Measurements from ENCODE around the gene RELN. TPM values are rescaled to one million over a fixed set of nuclear protein-coding genes. Genes with fewer than 3 reads are reported as not detected.

Gene RELN
- polyA plus RNA-seq, 1 donor (not counting 4 experiments of a cell fraction or from before 2014, with no cell fraction given), result not detected

- Histone ChIP-seq H2AFZ (ENCODE audit: control insufficient read depth, low read length) (no peak overlapping the region), H3K79me2 (ENCODE audit: control insufficient read depth, insufficient read depth, low read length) (no peaks in the 10 kb centered on the region), H3K36me3 (ENCODE audit: control insufficient read depth in 2 of 2, extremely low read depth in 1 of 2, insufficient read depth in 2 of 2, low read length in 2 of 2) (no peaks in the 10 kb centered on the region), H3K9me3 (ENCODE audit: control insufficient read depth, low read depth, low read length) (no peaks in the 10 kb centered on the region), H4K20me1 (ENCODE audit: control insufficient read depth, extremely low read depth, insufficient read depth, low read length) (no peaks in the 10 kb centered on the region), H3K9ac (ENCODE audit: control insufficient read depth, extremely low read depth, insufficient read depth, low read length) (no peak overlapping the region), H3K4me1 (ENCODE audit: control insufficient read depth, extremely low read depth, insufficient read depth, low read length) (no peaks in the 10 kb centered on the region), H3K9me1 (ENCODE audit: control insufficient read depth, extremely low read depth, insufficient read depth, low read length) (no peaks in the 10 kb centered on the region), H3K4me2 (ENCODE audit: control insufficient read depth, extremely low read depth, insufficient read depth, low read depth, low read length) (no peak overlapping the region), H3K4me3 (ENCODE audit: control insufficient read depth in 2 of 3, extremely low read depth in 1 of 3, insufficient read depth in 2 of 3, low read depth in 1 of 3, low read length in 3 of 3) (no peak overlapping the region), H3K27me3 (ENCODE audit: control insufficient read depth, extremely low read depth, insufficient read depth, low read length) (peaks cover 3% of the 10 kb centered on the region), H3K27ac (ENCODE audit: control insufficient read depth, insufficient read depth, low read length) (no peak overlapping the region)
- TF ChIP-seq CTCF (optimal IDR thresholded peaks at IDR 0.05 in 1 of 3, IDR thresholded peaks at IDR 0.05 in 1 of 3, conservative IDR thresholded peaks at IDR 0.05 in 1 of 3; ENCODE audit: extremely low read depth in 1 of 3, insufficient read depth in 2 of 3, low read length in 3 of 3) (no peak), EZH2 (IDR thresholded peaks at IDR 0.05; ENCODE audit: low read length) (no peak)
- dilution Hi-C loops (cut with MboI; ENCODE audit: extremely low pct_ligation_motif_present, low sequenced_read_pairs), result loop anchor here (25.0 kb wide), 1 partner anchor 204 kb away; no protein-coding TSS in a partner anchor
- FAIRE-seq, result no peak
- DNase-seq (ENCODE audit: low read depth, low spot score), result no peak
Observed at GRCh38 chr7:103765901-103766300, 223.6 kb downstream of the RELN start.

- Histone ChIP-seq H3K4me2 (ENCODE audit: control insufficient read depth, extremely low read depth, insufficient read depth, low read depth, low read length) (no peak overlapping the region), H3K27me3 (ENCODE audit: control insufficient read depth, extremely low read depth, insufficient read depth, low read length) (peaks cover 3% of the 10 kb centered on the region), H3K9ac (ENCODE audit: control insufficient read depth, extremely low read depth, insufficient read depth, low read length) (no peak overlapping the region), H4K20me1 (ENCODE audit: control insufficient read depth, extremely low read depth, insufficient read depth, low read length) (no peaks in the 10 kb centered on the region), H3K36me3 (ENCODE audit: control insufficient read depth in 2 of 2, extremely low read depth in 1 of 2, insufficient read depth in 2 of 2, low read length in 2 of 2) (no peaks in the 10 kb centered on the region), H3K27ac (ENCODE audit: control insufficient read depth, insufficient read depth, low read length) (no peak overlapping the region), H3K79me2 (ENCODE audit: control insufficient read depth, insufficient read depth, low read length) (no peaks in the 10 kb centered on the region), H3K4me1 (ENCODE audit: control insufficient read depth, extremely low read depth, insufficient read depth, low read length) (no peaks in the 10 kb centered on the region), H3K9me1 (ENCODE audit: control insufficient read depth, extremely low read depth, insufficient read depth, low read length) (no peaks in the 10 kb centered on the region), H2AFZ (ENCODE audit: control insufficient read depth, low read length) (no peak overlapping the region), H3K4me3 (ENCODE audit: control insufficient read depth in 2 of 3, extremely low read depth in 1 of 3, insufficient read depth in 2 of 3, low read depth in 1 of 3, low read length in 3 of 3) (no peak overlapping the region), H3K9me3 (ENCODE audit: control insufficient read depth, low read depth, low read length) (no peaks in the 10 kb centered on the region)
- FAIRE-seq (no peak), DNase-seq (ENCODE audit: low read depth, low spot score) (no peak)
- TF ChIP-seq EZH2 (IDR thresholded peaks at IDR 0.05; ENCODE audit: low read length), result no peak
- dilution Hi-C loops (cut with MboI; ENCODE audit: extremely low pct_ligation_motif_present, low sequenced_read_pairs), result loop anchor here (25.0 kb wide), 1 partner anchor 203 kb away; no protein-coding TSS in a partner anchor
Observed at GRCh38 chr7:103764901-103765300, 224.6 kb downstream of the RELN start.

GRCh38 chr7:103762877-103763276, 226.6 kb downstream of the RELN start:
- dilution Hi-C loops (cut with MboI; ENCODE audit: extremely low pct_ligation_motif_present, low sequenced_read_pairs), result loop anchor here (25.0 kb wide), 1 partner anchor 201 kb away; no protein-coding TSS in a partner anchor
- FAIRE-seq, result no peak
- TF ChIP-seq CTCF (optimal IDR thresholded peaks at IDR 0.05 in 1 of 3, IDR thresholded peaks at IDR 0.05 in 1 of 3, conservative IDR thresholded peaks at IDR 0.05 in 1 of 3; ENCODE audit: extremely low read depth in 1 of 3, insufficient read depth in 2 of 3, low read length in 3 of 3) (no peak), EZH2 (IDR thresholded peaks at IDR 0.05; ENCODE audit: low read length) (no peak)

More at GRCh38 chr7:103762877-103763276, 226.6 kb downstream of the RELN start:
- Histone ChIP-seq H3K36me3 (ENCODE audit: control insufficient read depth in 2 of 2, extremely low read depth in 1 of 2, insufficient read depth in 2 of 2, low read length in 2 of 2) (no peaks in the 10 kb centered on the region), H4K20me1 (ENCODE audit: control insufficient read depth, extremely low read depth, insufficient read depth, low read length) (no peaks in the 10 kb centered on the region), H3K9ac (ENCODE audit: control insufficient read depth, extremely low read depth, insufficient read depth, low read length) (no peak overlapping the region), H3K4me1 (ENCODE audit: control insufficient read depth, extremely low read depth, insufficient read depth, low read length) (no peaks in the 10 kb centered on the region), H3K9me1 (ENCODE audit: control insufficient read depth, extremely low read depth, insufficient read depth, low read length) (no peaks in the 10 kb centered on the region), H3K27ac (ENCODE audit: control insufficient read depth, insufficient read depth, low read length) (no peak overlapping the region), H2AFZ (ENCODE audit: control insufficient read depth, low read length) (no peak overlapping the region), H3K27me3 (ENCODE audit: control insufficient read depth, extremely low read depth, insufficient read depth, low read length) (no peaks in the 10 kb centered on the region), H3K79me2 (ENCODE audit: control insufficient read depth, insufficient read depth, low read length) (no peaks in the 10 kb centered on the region), H3K9me3 (ENCODE audit: control insufficient read depth, low read depth, low read length) (no peaks in the 10 kb centered on the region), H3K4me3 (ENCODE audit: control insufficient read depth in 2 of 3, extremely low read depth in 1 of 3, insufficient read depth in 2 of 3, low read depth in 1 of 3, low read length in 3 of 3) (no peak overlapping the region), H3K4me2 (ENCODE audit: control insufficient read depth, extremely low read depth, insufficient read depth, low read depth, low read length) (no peak overlapping the region)
- DNase-seq (ENCODE audit: low read depth, low spot score), result no peak

Measured in keratinocyte (primary cell).